RWPE1 (cell line): ENCODE data around the gene GADD45GIP1.
A peak's percentile ranks its signal among the peaks of the same experiment; 100 is the strongest.

ENCODE experiments used
- CTCF ChIA-PET: fragments of 350-600 bp; sonication (Branson Sonifier 250); formaldehyde crosslinking; extraction: SDS; loops from one replicate; lab custom pipeline; 2021; lab: Yijun Ruan, JAX
- POLR2A ChIA-PET: fragments of 400-600 bp; formaldehyde crosslinking; extraction: SDS; loops from one replicate; lab custom pipeline; 2020; ENCODE audit warnings: antibody characterized with exemption; ENCODE audit not compliant: low non-redundant PET; lab: Yijun Ruan, JAX
- DNase-seq: peaks from one replicate; pipeline ENCODE4 v3.0.0; 2012; ENCODE audit warnings: low spot score
- H3K27ac ChIP-seq: fragments of 450-650 bp; 2 replicates; pipeline ENCODE4 v1.5.1; 2017
- CTCF ChIP-seq: fragments of 450-650 bp; conservative IDR thresholded peaks from 2 replicates; pipeline ENCODE4 v1.5.1; 2017; ENCODE audit warnings: low read depth, mild to moderate bottlenecking

GADD45GIP1 gene

GRCh38 chr19:12907166-12907565, 49.9 kb downstream of the GADD45GIP1 start:
- TF ChIP-seq CTCF: no peak
- H3K27ac ChIP-seq: 0 out of 2 replicates have a peak overlapping the region, but pooled peaks have one; percentile 12
- no peak for DNase-seq
- POLR2A ChIA-PET: no interaction called here
- CTCF ChIA-PET: interaction anchor here (0.6 kb wide), 1 partner anchor 111 kb away, joined by 6 read pairs; no protein-coding TSS in a partner anchor
